ENCODE data around the gene CTAGE9.

Gene CTAGE9

DNA sequence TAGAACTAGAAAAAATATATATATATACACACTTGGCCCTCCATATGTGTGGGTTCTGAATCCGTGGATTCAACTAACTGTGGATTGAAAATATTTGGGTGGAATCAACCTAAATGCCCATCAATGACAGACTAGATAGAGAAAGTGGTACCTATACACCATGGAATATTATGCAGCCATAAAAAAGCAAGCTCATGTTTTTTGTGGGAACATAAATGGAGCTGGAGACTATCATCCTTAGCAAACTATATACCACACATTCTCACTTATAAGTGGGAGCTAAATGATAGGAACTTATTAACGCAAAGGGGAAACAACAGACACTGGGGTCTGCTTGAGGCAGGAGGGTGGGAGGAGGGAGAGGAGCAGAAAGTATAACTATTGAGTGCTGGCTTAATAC, 37.6 kb downstream of the CTAGE9 start:
- H3K36me3 ChIP-seq (ENCODE audit: insufficient read depth): no peaks in the 10 kb centered on the region
- H3K27me3 ChIP-seq (ENCODE audit: insufficient read depth, low read depth): no peaks in the 10 kb centered on the region
- H3K4me2 ChIP-seq: no peak overlapping the region
- no peak overlapping the region for H3K4me3 ChIP-seq (IDR thresholded peaks at IDR 0.05; ENCODE audit: insufficient read depth, low read depth, low read length)
- H4K20me1 ChIP-seq (ENCODE audit: insufficient read depth): no peaks in the 10 kb centered on the region
- no peak overlapping the region for H3K27ac ChIP-seq
- no peak overlapping the region for H3K9ac ChIP-seq
- H3K79me2 ChIP-seq (ENCODE audit: insufficient read depth, low read depth): no peaks in the 10 kb centered on the region
- no peak for TF ChIP-seq CTCF (conservative IDR thresholded peaks at IDR 0.05; ENCODE audit: low read depth, low read length)
- H2AFZ ChIP-seq (ENCODE audit: low read depth): no peak overlapping the region
- H3K4me1 ChIP-seq (ENCODE audit: low read depth, poor library complexity, severe bottlenecking): no peaks in the 10 kb centered on the region

- no peak for TF ChIP-seq CTCF (conservative IDR thresholded peaks at IDR 0.05; ENCODE audit: low read depth, low read length)
- no peak overlapping the region for H3K4me3 ChIP-seq (IDR thresholded peaks at IDR 0.05; ENCODE audit: insufficient read depth, low read depth, low read length)
- no peak overlapping the region for H3K27ac ChIP-seq
- H3K4me2 ChIP-seq: no peak overlapping the region
- no peaks in the 10 kb centered on the region for H4K20me1 ChIP-seq (ENCODE audit: insufficient read depth)
- no peak overlapping the region for H3K9ac ChIP-seq
- no peaks in the 10 kb centered on the region for H3K36me3 ChIP-seq (ENCODE audit: insufficient read depth)
- no peaks in the 10 kb centered on the region for H3K27me3 ChIP-seq (ENCODE audit: insufficient read depth, low read depth)
- no peak overlapping the region for H2AFZ ChIP-seq (ENCODE audit: low read depth)
- no peaks in the 10 kb centered on the region for H3K4me1 ChIP-seq (ENCODE audit: low read depth, poor library complexity, severe bottlenecking)
- H3K79me2 ChIP-seq (ENCODE audit: insufficient read depth, low read depth): no peaks in the 10 kb centered on the region
Observed at GRCh38 chr6:131669891-131670290, 40.9 kb downstream of the CTAGE9 start.

DNA sequence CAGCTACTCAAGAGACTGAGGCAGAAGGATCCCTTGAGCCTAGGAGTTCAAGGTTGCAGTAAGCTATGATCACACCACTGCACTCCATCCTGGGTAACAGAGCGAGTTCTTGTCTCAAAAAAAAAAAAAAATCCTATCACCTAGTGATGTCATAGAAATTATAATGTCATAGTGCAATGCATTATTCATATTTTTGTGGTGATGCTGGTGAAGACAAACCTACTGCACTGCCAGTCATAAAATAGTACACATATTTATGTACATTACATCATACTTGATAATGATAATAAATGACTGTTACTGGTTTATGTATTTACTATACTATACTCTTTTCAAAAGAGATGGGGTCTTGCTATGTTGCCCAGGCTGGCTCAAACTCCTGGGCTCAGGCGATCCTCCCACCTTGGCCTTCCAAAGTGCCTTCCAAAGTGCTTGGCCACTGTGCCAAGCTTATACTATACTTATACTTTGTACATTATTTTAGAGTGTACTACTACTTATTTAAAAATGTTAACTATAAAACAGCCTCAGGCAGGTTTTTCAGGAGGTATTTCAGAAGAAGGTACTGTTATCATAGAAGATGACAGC, 47.1 kb downstream of the CTAGE9 start:
- Histone ChIP-seq H3K36me3 (ENCODE audit: insufficient read depth) (no peaks in the 10 kb centered on the region), H3K27me3 (ENCODE audit: insufficient read depth, low read depth) (no peaks in the 10 kb centered on the region), H4K20me1 (ENCODE audit: insufficient read depth) (no peaks in the 10 kb centered on the region), H3K4me2 (no peak overlapping the region), H3K27ac (no peak overlapping the region), H3K4me3 (IDR thresholded peaks at IDR 0.05; ENCODE audit: insufficient read depth, low read depth, low read length) (no peak overlapping the region), H3K9ac (no peak overlapping the region), H3K79me2 (ENCODE audit: insufficient read depth, low read depth) (no peaks in the 10 kb centered on the region), H2AFZ (ENCODE audit: low read depth) (no peak overlapping the region), H3K4me1 (ENCODE audit: low read depth, poor library complexity, severe bottlenecking) (no peaks in the 10 kb centered on the region)
- no peak for TF ChIP-seq CTCF (conservative IDR thresholded peaks at IDR 0.05; ENCODE audit: low read depth, low read length)

GRCh38 chr6:131660195-131660594, 50.6 kb downstream of the CTAGE9 start:
- Histone ChIP-seq H3K4me3 (IDR thresholded peaks at IDR 0.05; ENCODE audit: insufficient read depth, low read depth, low read length) (no peak overlapping the region), H4K20me1 (ENCODE audit: insufficient read depth) (no peaks in the 10 kb centered on the region), H3K9ac (no peak overlapping the region), H3K4me2 (no peak overlapping the region), H3K27me3 (ENCODE audit: insufficient read depth, low read depth) (no peaks in the 10 kb centered on the region), H2AFZ (ENCODE audit: low read depth) (no peak overlapping the region), H3K79me2 (ENCODE audit: insufficient read depth, low read depth) (no peaks in the 10 kb centered on the region), H3K36me3 (ENCODE audit: insufficient read depth) (no peaks in the 10 kb centered on the region), H3K27ac (no peak overlapping the region), H3K4me1 (ENCODE audit: low read depth, poor library complexity, severe bottlenecking) (no peaks in the 10 kb centered on the region)
- no peak for TF ChIP-seq CTCF (conservative IDR thresholded peaks at IDR 0.05; ENCODE audit: low read depth, low read length)
